ENCODE data around the gene MATR3.
A peak's percentile ranks its signal among the peaks of the same experiment; 100 is the strongest.

The MATR3 gene

DNA sequence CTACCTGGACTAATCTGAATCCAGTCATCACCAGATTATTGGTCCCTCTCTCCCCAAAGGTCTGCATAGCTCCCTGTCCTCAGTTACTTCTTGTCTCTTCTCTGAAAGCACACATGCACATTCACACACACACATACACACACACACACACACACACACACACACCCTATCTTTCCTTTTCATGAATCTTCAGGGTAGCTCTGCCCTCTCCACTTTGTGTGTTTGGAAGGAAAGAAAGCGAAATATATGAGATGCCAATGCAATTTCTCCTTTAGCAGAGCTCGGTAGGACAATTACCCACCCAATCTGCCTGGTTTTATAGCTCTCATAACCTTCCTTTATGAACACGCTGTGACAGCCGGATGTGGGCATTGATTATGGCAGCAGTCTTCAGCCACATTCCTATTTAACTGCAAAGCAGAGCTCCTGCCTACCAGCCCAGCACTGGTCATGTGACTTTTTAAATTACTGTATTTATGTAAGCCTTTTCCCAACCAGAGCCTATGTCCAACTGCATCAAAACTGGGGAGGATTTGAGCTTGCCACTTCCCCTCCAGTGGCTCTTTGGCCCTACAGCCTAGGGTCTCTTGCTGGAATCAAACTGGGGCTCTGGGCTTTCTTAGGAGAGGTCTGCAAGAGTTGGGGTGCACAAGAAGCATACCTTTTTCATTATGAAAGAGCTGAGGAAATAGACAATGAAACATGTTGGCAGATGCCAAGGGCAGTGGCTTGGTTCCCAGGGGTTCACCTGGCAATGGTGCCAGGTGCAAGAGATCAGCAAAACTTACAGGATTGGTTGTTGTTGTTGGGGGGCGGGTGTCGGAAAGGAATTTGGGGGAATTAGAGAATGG, 20.8 kb upstream of the MATR3 start:
- DNase-seq (ENCODE audit: low read depth), result no peak

DNA sequence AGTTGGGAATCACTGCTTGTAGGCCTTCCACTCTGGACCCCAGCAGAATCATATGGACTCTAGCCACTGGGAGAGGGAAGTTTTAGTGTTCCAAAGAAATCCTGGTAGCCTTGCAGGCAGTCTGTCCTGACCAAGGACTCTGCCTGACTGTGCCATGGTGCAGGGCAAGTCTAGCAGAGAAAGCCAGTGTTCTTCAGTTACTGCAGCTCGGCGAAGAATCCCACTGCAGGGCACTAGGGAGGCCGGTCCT, 20.3 kb upstream of the MATR3 start:
- DNase-seq (ENCODE audit: low read depth), result no peak

DNA sequence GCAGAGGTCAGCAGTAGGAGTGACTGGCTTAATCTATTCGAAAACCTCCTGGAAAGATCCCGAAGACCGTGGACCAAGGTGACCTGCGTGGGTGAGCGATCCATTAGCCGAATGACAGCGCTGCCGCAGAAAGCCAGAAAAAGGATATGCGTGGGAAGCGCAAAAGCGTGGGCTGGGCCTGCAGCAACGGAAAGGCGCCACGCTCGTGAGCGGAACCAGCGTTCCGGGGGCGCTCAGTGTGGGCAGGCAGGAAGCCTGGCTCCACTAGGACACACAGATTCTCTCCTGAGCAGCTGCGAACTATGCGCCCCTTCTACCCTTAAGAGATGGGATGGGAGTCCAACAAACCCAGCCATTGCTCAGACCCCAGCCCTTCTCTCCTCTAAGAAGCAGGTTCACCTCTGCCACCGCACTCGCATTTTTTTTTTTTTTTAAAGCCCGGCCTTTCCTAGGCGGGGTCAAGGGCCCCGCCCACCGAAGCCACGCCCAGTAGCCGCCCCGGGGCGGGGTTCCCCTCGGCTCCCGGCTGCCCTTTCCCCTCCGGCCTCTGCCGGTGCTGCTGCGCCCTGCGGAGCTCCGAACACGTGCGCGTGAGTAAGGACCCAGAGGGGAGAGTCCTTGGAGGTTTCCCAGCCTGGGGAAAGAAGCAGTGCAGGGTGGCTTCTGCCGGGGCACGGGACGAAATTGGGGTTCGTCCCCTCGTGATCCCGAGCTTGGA, 19.8 kb upstream of the MATR3 start:
- peak; percentile 85 for DNase-seq (ENCODE audit: low read depth)

- DNase-seq (ENCODE audit: low read depth), result no peak
Observed at GRCh38 chr5:139275536-139275935, 18.0 kb upstream of the MATR3 start.

- no peak for DNase-seq (ENCODE audit: low read depth)
Observed at GRCh38 chr5:139275956-139276355, 17.6 kb upstream of the MATR3 start.

DNA sequence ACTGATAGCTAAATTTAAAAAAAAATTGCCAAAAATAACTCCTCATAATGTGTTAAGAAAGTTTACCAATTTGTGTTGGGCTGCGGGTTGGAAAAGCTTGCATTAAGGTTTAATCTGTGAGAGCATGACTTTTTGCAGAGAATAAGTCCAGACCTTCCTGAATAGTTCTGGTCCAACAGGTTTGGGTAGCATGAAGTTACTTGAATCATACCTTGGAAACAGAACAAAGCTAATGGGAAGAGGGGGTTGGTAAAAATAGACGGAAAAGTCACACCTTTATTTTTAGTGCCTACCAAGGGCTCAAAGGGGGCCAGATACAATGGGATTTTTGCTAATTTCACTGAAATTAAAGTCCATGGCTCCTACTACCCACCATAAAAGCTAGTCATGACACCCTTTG, 17.1 kb upstream of the MATR3 start:
- DNase-seq (ENCODE audit: low read depth), result no peak

GRCh38 chr5:139277171-139277570, 16.4 kb upstream of the MATR3 start:
- DNase-seq (ENCODE audit: low read depth), result no peak

DNA sequence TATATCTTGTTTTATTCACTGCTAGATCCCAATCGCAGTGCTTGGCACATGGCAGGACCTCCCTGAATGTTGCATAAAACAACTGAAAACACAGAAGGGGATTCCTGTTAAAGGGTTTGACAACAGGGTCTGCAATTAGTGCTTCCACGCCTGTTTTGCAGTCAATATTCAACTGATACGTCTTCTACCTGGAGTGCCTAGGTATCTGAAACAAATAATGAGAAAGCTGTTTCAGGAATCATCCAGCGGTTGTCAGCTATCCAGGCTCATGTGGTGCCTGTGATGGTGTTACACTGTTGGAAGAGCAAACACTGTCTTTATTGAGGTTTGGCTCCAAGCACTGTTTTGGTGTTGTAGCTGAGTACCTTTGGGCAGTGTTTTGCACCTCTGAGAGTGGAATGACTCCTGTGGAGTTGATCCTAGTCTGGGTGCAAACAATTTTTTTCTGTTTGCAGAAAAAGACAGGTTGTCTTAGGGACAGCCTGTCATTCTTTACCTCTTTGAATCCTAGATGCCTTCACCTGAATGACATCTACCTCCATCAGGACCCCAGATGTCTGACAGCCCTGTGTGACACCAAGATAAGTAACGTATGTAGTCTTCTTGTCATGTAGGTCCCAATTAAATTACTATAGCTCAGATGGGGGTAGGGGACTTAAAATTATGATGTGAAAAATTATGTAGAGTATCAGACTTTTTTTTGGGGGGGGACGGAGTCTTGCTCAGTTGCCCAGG, 14.8 kb upstream of the MATR3 start:
- no peak for DNase-seq (ENCODE audit: low read depth)

DNA sequence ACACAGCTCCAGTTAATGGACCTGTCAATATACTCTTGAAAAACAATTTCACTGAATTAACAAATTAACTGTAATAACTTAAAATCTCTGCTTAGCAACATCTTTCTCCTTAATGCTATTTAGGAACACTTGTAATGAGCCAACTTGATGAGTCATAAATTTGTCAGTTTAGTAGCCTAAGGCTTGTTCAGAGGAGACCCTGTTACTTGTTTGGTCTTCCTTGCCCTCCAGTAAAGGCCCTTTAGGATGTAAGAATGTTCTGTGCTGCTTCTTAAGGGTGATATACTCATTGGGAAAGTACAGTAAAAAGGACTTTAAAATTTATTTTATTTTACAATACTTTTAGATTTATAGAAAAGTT, 11.4 kb upstream of the MATR3 start:
- peak; percentile 57 for DNase-seq (ENCODE audit: low read depth)

GRCh38 chr5:139283252-139284166, 10.0 kb upstream of the MATR3 start:
- no peak for DNase-seq (ENCODE audit: low read depth)

DNA sequence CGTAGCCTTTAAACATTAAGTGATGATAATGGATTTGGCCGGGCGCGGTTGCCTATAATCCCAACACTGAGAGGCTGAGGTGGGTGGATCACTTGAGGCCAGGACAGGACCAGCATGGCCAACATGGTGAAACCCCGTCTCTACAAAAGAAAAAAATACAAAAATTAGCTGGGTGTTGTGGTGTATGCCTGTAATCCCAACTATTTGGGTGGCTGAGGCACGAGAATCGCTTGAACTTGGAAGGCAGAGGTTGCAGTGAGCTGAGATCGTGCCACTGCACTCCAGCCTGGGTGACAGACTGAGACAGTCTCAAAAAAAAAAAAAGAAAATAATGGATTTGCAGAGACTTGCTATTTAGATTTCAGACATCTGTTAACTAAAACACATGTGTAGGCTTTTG, 9.2 kb upstream of the MATR3 start:
- no peak for DNase-seq (ENCODE audit: low read depth)

DNA sequence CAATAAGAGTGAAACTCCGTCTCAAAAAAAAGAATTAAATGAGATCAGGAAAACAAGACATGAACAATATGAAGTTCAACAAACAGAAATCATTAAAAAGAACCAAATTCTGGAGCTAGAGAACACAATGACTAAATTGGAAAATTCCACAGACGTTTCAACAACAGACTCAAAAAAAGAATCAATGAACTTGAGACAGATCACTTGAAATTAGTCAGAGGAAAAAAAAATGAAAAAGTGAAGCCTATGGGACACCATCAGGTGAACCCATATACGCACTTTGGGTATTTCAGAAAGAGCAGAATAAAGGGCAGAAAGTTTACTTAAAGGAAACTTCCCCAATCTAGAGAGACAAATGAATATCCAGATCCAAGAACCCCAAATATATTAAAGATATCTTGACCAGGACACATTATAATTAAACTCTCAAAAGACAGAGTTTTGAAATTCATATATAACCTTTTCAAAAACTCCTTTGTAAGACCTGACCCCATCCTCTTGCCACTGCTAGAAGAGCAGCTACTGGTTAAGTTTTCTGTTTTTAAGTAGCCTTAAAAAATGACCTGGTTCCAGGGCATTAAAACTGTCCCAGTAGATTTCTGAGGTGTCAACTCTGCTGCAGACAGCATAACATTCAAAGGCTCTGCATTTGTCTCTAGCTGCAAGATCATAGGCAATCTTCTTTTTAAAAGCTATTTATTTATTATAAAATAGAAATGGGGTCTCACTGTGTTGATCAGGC, 7.7 kb upstream of the MATR3 start:
- DNase-seq (ENCODE audit: low read depth), result no peak

- no peak for DNase-seq (ENCODE audit: low read depth)
Observed at GRCh38 chr5:139287890-139288635, 5.5 kb upstream of the MATR3 start.

- DNase-seq (ENCODE audit: low read depth), result no peak
Observed at GRCh38 chr5:139291051-139291450, 2.5 kb upstream of the MATR3 start.

GRCh38 chr5:139293202-139293506, 386 bp upstream of the MATR3 start:
- DNase-seq (ENCODE audit: low read depth), result no peak

GRCh38 chr5:139294374-139295165, 1.0 kb downstream of the MATR3 start:
- DNase-seq (ENCODE audit: low read depth), result peak; percentile 86

DNA sequence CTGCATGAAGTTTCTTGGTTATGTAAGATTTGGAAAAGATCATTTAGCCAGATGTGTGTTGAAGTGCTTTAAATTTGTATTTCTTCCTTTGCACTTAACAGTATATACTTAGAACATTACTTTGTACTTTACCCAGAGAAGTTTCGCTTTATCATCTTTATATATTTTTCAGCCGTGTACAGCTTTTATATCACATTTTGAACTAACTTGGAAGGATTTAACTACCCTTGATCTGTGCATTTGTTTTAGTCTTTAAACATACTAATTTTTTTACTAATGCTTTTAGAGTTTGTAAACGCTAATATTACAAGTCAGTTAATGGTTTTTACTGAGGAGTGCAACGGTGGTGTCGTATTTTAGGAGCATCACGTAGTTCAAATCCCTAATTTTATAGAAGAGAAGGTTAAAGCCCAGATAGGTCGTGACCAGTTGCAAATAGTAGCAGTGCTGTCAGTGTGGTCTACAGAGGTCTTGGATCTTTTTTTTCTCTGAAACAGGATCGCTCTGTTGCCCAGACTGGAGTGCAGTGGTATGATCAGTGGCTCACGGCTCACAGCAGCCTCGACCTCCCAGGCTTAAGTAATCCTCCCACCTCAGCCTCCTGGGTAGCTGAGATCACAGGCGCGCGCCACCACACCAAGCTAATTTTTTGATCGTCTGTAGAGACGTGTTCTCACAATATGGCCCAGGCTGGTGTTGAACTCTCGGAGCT, 2.0 kb downstream of the MATR3 start:
- DNase-seq (ENCODE audit: low read depth), result peak; percentile 46

GRCh38 chr5:139296198-139296597, 2.7 kb downstream of the MATR3 start:
- no peak for DNase-seq (ENCODE audit: low read depth)

GRCh38 chr5:139296862-139297326, 3.4 kb downstream of the MATR3 start:
- DNase-seq (ENCODE audit: low read depth), result no peak

All from iris pigment epithelial cell (primary cell).